GM18508 (cell line): ENCODE results near the gene KIF4B.

Source experiments
- ATAC-seq: cut with Tn5 transposase; IDR thresholded peaks from one replicate; pipeline ENCODE4 v1.9.1; 2021; ENCODE audit warnings: moderate number of reproducible peaks; ENCODE audit not compliant: insufficient read depth, unreplicated experiment

The KIF4B gene

DNA sequence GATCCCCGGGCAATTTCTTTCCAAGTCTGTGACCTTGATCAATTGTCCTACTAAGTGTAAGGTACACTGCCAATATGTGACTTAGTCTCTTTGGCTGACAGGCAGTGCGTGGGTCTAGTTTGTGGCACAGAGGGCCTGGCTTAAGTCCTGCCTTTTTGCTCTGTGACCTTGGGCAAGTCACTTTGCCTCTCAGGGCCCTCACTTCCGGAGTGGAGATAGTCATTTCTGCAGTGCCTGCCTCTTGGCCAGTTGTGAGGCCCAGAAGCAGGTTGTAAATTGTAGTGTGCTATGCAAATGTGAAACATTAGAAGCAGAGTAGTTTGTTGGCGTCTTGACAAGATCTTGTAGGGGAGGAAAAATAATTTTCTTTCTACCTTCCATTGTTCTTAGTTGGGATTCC lies 39.0 kb downstream of the KIF4B start:
- ATAC-seq = no peak

DNA sequence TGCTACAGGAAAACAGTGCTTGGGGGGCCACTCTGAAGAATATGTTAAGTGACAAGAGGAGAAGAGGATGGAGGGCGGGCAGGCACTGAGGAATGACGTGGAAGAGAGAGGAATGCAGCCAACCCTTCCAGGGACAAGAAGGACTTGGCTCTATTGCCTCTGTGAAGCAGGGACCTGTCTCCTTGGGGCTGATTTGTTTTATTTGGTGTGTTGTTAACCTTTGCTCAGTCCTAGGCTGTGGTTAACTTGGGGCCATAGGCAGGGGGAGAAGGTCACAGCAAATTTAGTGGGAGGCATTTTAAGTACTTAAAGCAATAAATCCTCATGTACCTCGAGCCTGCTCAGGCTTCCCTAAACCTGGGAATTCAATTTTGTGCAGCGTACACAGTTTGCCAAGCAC lies 39.9 kb downstream of the KIF4B start:
- no peak for ATAC-seq

DNA sequence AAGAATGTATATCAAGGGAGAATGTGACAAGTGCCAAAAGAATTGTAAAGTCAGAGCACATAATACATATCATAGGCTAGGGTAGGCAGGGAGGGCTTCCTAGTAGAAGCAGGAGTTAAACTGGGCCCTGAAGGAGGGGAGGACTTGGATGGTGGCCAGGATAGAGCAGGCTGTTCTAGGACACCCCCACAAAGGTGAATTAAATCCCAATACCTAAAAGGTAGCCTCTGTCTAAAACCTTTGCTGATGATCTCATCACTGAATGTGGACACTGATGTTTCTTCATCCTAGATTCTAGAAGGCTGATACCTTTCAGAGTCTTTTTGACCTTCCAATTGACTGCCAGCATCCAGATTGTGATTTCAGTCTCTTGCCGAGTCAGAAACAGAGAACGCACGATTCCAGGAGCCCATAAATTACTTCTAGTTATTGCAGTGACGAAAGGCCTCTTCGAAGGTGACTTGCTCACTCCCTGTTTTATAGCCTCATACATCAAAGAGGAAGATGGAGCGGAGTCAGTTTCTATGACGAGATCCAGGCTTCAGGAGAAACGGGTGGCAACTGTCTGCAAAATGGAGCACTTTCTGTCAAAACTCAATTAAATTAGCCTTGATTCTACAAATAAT lies 43.2 kb downstream of the KIF4B start:
- ATAC-seq = no peak

DNA sequence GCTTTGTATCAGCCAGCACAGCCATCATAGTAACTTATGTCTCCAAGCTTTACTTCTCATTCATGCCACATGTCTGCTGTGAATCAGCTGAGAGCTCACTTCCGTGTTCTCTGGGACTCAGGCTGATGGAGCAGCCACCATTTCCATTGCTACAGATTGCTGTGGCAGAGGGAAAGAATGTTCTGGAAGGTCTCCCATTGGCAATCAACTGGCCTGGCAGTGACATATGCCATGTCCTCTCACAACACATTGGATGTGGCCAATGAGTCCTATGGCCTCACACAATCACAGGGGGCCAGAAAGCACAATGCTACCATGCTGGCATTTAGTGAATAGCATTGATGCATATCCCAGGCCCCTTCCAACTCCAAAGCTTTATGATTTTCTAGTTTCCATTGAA lies 44.1 kb downstream of the KIF4B start:
- no peak for ATAC-seq

DNA sequence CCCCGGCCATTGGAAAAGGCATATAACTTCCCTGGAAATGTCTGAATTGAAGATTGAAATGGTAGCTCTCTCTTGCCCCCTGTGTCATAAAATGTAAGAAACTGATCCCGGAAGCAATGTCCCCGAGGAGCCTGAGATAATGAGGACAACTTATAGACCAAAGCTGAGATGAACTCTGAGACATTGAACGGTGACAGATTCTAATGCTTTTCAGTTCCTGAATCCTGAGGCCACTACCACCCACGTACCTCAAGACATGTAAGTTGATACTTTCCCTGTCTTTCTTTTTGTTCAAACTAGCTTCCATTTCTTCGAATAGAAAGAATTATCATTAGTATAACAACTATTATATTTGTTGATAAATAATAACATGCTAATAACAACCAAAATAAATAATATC lies 51.0 kb downstream of the KIF4B start:
- ATAC-seq = no peak

DNA sequence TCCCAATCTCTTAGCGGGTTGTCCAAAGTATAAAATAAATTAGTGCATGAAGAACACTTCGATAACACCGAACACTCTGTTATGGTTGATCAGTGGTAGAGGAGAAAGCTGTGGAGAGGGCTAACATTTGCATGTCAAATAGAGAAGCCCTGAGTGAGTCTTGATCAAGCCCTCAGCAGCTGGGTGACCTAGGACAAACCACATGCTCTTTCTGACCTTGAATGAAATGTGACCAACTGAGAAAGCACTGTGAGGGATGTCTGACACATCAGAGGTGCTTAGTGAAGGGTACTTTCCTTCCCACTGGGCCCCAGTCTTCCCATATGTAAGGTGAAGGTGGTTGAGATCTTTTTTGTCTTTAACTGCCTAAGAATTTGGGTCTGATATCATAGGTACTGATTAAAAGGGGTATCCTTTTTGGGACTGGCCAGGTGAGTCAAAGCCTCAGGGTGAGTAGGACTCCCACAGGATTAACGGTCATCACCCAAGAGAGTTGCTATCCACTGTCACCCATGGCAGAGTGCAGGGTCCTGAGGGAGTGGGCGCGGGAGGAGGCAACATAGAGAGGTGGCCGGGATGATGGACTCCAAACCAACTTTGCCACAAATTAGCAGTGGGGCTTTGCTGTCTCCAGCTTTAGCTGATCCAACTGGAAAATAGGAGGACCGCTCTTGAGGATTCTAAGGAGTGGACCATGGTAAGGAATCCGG lies 53.5 kb downstream of the KIF4B start:
- no peak for ATAC-seq
